Bladder microvascular endothelial cell (primary cell): ENCODE measurements around the gene SLCO3A1. TPM values are rescaled to one million over a fixed set of nuclear protein-coding genes. Genes with fewer than 3 reads are reported as not detected.

Source experiments
- total RNA-seq: library from RNA; depleted of rRNA; stranded (reverse); fragments of >200 nt; gene quantifications from 2 replicates; pipeline ENCODE4 v1.2.3, GENCODE V29; 2014

Gene SLCO3A1
- total RNA-seq, result 0.63 and 0.97 TPM in 2 replicates

DNA sequence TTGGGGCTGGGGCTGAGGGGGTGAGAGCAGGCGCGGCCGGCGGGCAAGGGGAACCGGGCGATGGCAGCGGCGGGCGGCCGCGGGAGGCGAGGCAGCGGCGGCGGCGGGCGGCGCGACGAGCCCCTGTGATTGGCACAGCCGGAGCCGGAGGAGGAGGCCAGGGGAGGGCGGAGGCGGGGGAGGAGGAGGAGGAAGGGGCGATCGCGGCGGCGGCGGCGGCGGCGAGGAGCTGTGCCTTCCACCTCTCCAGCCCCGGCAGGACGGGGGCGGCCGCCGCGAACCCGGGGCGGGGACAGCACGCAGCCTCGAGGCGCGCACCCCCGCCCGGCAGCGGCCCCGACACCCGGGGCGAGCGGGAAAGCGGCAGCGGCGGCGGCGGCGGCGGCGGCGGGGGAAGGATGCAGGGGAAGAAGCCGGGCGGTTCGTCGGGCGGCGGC is at the start of gene SLCO3A1:
Gene SLCO3A1, plus strand, starts transcription at position 198 of the 437 bp plus-strand sequence.

